Measurements from ENCODE around the gene ADGRA3. TPM values are rescaled to one million over a fixed set of nuclear protein-coding genes. Genes with fewer than 3 reads are reported as not detected.

Gene ADGRA3
- total RNA-seq, 2 donors from 2014 or later, result 51.8 to 54.9 TPM

- no peak for DNase-seq
- no peak overlapping the region for H3K27ac ChIP-seq (ENCODE audit: low read depth, low read length)
- peaks cover 12% of the 10 kb centered on the region for H3K4me1 Mint-ChIP-seq
- H3K36me3 ChIP-seq (ENCODE audit: control insufficient read depth, insufficient read depth, low read length), result no peaks in the 10 kb centered on the region
- no peak overlapping the region for H3K4me3 ChIP-seq (ENCODE audit: low read length)
- H3K4me1 ChIP-seq (ENCODE audit: control insufficient read depth, insufficient read depth, low read length), result peaks cover 3% of the 10 kb centered on the region
- no peaks in the 10 kb centered on the region for H3K36me3 Mint-ChIP-seq (ENCODE audit: low read depth)
- no peak overlapping the region for H3K4me3 Mint-ChIP-seq
- H3K27me3 ChIP-seq (ENCODE audit: control insufficient read depth, insufficient read depth, low read length, poor library complexity, severe bottlenecking), result no peaks in the 10 kb centered on the region
- peaks cover 6% of the 10 kb centered on the region for H3K9me3 Mint-ChIP-seq
- peaks cover 2% of the 10 kb centered on the region for H3K27me3 Mint-ChIP-seq (ENCODE audit: insufficient read depth)
- no peak overlapping the region for H3K27ac Mint-ChIP-seq
- peaks cover 4% of the 10 kb centered on the region for H3K9me3 ChIP-seq (ENCODE audit: control insufficient read depth, low read length)
- no peak for TF ChIP-seq CTCF (conservative IDR thresholded peaks at IDR 0.05)
- 90% methylated on average over 2 of the region's 2 CpGs; no CpG with 5 or more reads in 1 of the 2 experiments for WGBS, 2 experiments (ENCODE audit: insufficient coverage in 1 of 2, insufficient read length in 1 of 2)
- H3K9ac ChIP-seq (ENCODE audit: extremely low read depth, low read length, poor library complexity, severe bottlenecking), result no peak overlapping the region
These were observed 6.3 kb upstream of the ADGRA3 start for GRCh38 chr4:22522206-22522605.

DNA sequence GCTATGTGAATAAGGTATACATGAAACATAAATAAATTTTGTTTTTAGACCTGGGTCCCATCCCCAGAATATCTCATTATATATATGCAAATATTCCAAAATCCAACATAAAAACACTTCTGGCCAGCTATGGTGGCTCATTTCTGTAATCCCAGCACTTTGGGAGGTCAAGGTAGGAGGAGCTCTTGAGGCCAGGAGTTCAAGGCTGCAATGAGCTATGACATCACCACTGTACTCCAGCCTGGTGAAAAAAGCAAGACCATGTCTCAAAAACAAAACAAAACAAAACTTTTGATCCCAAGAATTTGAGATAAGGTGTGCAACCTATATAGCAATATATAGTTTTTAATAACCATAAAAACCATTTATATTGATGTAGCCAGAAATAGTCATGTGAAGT is 5.4 kb upstream of the ADGRA3 start:
- Histone ChIP-seq H3K36me3 (ENCODE audit: control insufficient read depth, insufficient read depth, low read length) (no peaks in the 10 kb centered on the region), H3K9ac (ENCODE audit: extremely low read depth, low read length, poor library complexity, severe bottlenecking) (no peak overlapping the region), H3K4me1 (ENCODE audit: control insufficient read depth, insufficient read depth, low read length) (peaks cover 8% of the 10 kb centered on the region), H3K9me3 (ENCODE audit: control insufficient read depth, low read length) (peaks cover 4% of the 10 kb centered on the region), H3K27me3 (ENCODE audit: control insufficient read depth, insufficient read depth, low read length, poor library complexity, severe bottlenecking) (no peaks in the 10 kb centered on the region), H3K27ac (ENCODE audit: low read depth, low read length) (no peak overlapping the region), H3K4me3 (ENCODE audit: low read length) (no peak overlapping the region)
- no peak for DNase-seq
- H3K4me1 Mint-ChIP-seq, result peaks cover 19% of the 10 kb centered on the region
- peaks cover 2% of the 10 kb centered on the region for H3K27me3 Mint-ChIP-seq (ENCODE audit: insufficient read depth)
- no peak overlapping the region for H3K27ac Mint-ChIP-seq
- H3K4me3 Mint-ChIP-seq, result no peak overlapping the region
- TF ChIP-seq CTCF (conservative IDR thresholded peaks at IDR 0.05), result no peak
- H3K9me3 Mint-ChIP-seq, result peaks cover 6% of the 10 kb centered on the region
- H3K36me3 Mint-ChIP-seq (ENCODE audit: low read depth), result no peaks in the 10 kb centered on the region

- H3K36me3 Mint-ChIP-seq (ENCODE audit: low read depth), result no peaks in the 10 kb centered on the region
- H3K27me3 Mint-ChIP-seq (ENCODE audit: insufficient read depth), result no peaks in the 10 kb centered on the region
- peaks cover 14% of the 10 kb centered on the region for H3K4me1 Mint-ChIP-seq
These were observed 550 bp downstream of the ADGRA3 start for GRCh38 chr4:22515145-22515887.

More at GRCh38 chr4:22515145-22515887, 550 bp downstream of the ADGRA3 start:
- WGBS, 2 experiments (ENCODE audit: insufficient coverage in 1 of 2, insufficient read length in 1 of 2), result 0 to 1% methylated on average over 12 to 80 of the region's 80 CpGs
- Histone ChIP-seq H3K27ac (ENCODE audit: low read depth, low read length) (peak overlapping the region; percentile 90), H3K4me3 (ENCODE audit: low read length) (peak overlapping the region; percentile 91), H3K27me3 (ENCODE audit: control insufficient read depth, insufficient read depth, low read length, poor library complexity, severe bottlenecking) (no peaks in the 10 kb centered on the region), H3K9ac (ENCODE audit: extremely low read depth, low read length, poor library complexity, severe bottlenecking) (peak overlapping the region; percentile 64), H3K9me3 (ENCODE audit: control insufficient read depth, low read length) (no peaks in the 10 kb centered on the region), H3K36me3 (ENCODE audit: control insufficient read depth, insufficient read depth, low read length) (no peaks in the 10 kb centered on the region), H3K4me1 (ENCODE audit: control insufficient read depth, insufficient read depth, low read length) (peaks cover 5% of the 10 kb centered on the region)
- DNase-seq, result peak; percentile 88
- TF ChIP-seq CTCF (conservative IDR thresholded peaks at IDR 0.05), result peak; percentile 35
- Mint-ChIP-seq H3K27ac (peak overlapping the region; percentile 99), H3K9me3 (peaks cover 3% of the 10 kb centered on the region), H3K4me3 (peak overlapping the region; percentile 95)
